K562 (cell line): ENCODE measurements around the gene KPNA4.

Source experiments
- CTCF ChIP-seq, 3 experiments: IDR thresholded peaks in 2 of 3; conservative IDR thresholded peaks in 1 of 3; 2 replicates each; pipeline ENCODE4 v1.5.1; 2011 to 2012; ENCODE audit warnings: low read length in 3 of 3, mild to moderate bottlenecking in 3 of 3, control low read depth in 2 of 3, improper control_type of control experiment in 1 of 3, inconsistent platforms in 1 of 3, low read depth in 1 of 3, mixed read lengths in 1 of 3, moderate library complexity in 1 of 3; ENCODE audit not compliant: insufficient read depth in 2 of 3
- FOXJ3 ChIP-seq: sonication (generic); formaldehyde crosslinking; IDR thresholded peaks from 2 replicates; pipeline ENCODE4 v1.4.0; 2020; ENCODE audit warnings: mild to moderate bottlenecking, missing genetic modification reagents
- HCFC1 ChIP-seq: IDR thresholded peaks from 2 replicates; pipeline ENCODE4 v1.6.1; 2012; ENCODE audit warnings: low read depth, low read length, improper control_type of control experiment
- HDAC1 ChIP-seq, 2 experiments: fragments of 450-650 bp; IDR thresholded peaks; 2 replicates each; pipeline ENCODE4 v1.6.1; 2016 to 2017; ENCODE audit warnings: inconsistent platforms in 1 of 2, mild to moderate bottlenecking in 1 of 2, moderate library complexity in 1 of 2
- NR1H2 ChIP-seq: sonication (generic); formaldehyde crosslinking; IDR thresholded peaks from 2 replicates; pipeline ENCODE4 v1.4.0; 2020; ENCODE audit warnings: mild to moderate bottlenecking, missing genetic modification reagents
- POLR2G ChIP-seq: fragments of 200-400 bp; formaldehyde crosslinking; IDR thresholded peaks from 2 replicates; pipeline ENCODE4 v1.6.1; 2017; ENCODE audit warnings: low read depth, mild to moderate bottlenecking, antibody characterized with exemption, low read length, moderate library complexity
- TAF1 ChIP-seq: IDR thresholded peaks from 2 replicates; pipeline ENCODE4 v1.6.1; 2011; ENCODE audit warnings: mild to moderate bottlenecking, low read length, moderate library complexity; ENCODE audit not compliant: insufficient read depth, control insufficient read depth, severe bottlenecking; ENCODE audit errors: extremely low read depth
- TARDBP ChIP-seq: fragments of 450-650 bp; IDR thresholded peaks from 2 replicates; pipeline ENCODE4 v1.6.1; 2016
- WHSC1 ChIP-seq: IDR thresholded peaks from one replicate; pipeline ENCODE4 v1.6.1; 2012; ENCODE audit warnings: low read length, control low read depth, inconsistent platforms
- ZBTB11 ChIP-seq, 3 experiments: fragments of 200-800 bp in 1 of 3; fragments of 250-450 bp in 1 of 3; fragments of 450-650 bp in 1 of 3; sonication (Bioruptor Pico) in 1 of 3; sonication (Bioruptor generic) in 1 of 3; formaldehyde crosslinking in 1 of 3; IDR thresholded peaks; 2 replicates each; pipeline versions ENCODE4 v1.6.1 to v1.8.0; 2016 to 2022; ENCODE audit warnings: mild to moderate bottlenecking in 2 of 3, missing genetic modification characterization in 2 of 3, missing compliant biosample characterization in 1 of 3, moderate library complexity in 1 of 3
- ZNF146 ChIP-seq: IDR thresholded peaks from one replicate; pipeline ENCODE4 v1.6.1; 2018; ENCODE audit warnings: missing compliant biosample characterization; ENCODE audit not compliant: unreplicated experiment

GRCh38 chr3:160482796-160483195 lies 82.6 kb downstream of the KPNA4 start:
- no peak for TF ChIP-seq HDAC1 (IDR thresholded peaks at IDR 0.05)
- no peak for TF ChIP-seq NR1H2 (CRISPR knock-in tag)
- no peak for TF ChIP-seq TARDBP
- TF ChIP-seq ZBTB11 (CRISPR knock-in tag; IDR thresholded peaks at IDR 0.05) = no peak
- TF ChIP-seq HCFC1 = no peak
- no peak for TF ChIP-seq CTCF (IDR thresholded peaks at IDR 0.05 in 2 of 3, conservative IDR thresholded peaks at IDR 0.05 in 1 of 3; ENCODE audit: insufficient read depth in 2 of 3, low read depth in 1 of 3, low read length in 3 of 3)
- TF ChIP-seq WHSC1 = no peak
- no peak for TF ChIP-seq ZNF146 (CRISPR knock-in tag)
- no peak for TF ChIP-seq POLR2G
- no peak for TF ChIP-seq FOXJ3 (CRISPR knock-in tag)
- TF ChIP-seq TAF1 = no peak
